Thymus (tissue), 11 donors: ENCODE measurements around the gene HPN. TPM values are rescaled to one million over a fixed set of nuclear protein-coding genes. Genes with fewer than 3 reads are reported as not detected.
A peak's percentile ranks its signal among the peaks of the same experiment; 100 is the strongest.
"Not testable (repeated sequence)": the region's sequence is repeated elsewhere in the genome, so short reads cannot be mapped to it uniquely, and the experiment has no call there.

Source experiments
- DNase-seq, 9 donors: peaks; one replicate each; pipeline ENCODE4 v3.0.0-alpha.2; 2013; ENCODE audit warnings: low spot score in 9 of 9, low read depth in 6 of 9, missing footprints in 1 of 9
- H3K27ac ChIP-seq, 2 donors: one replicate each; pipeline ENCODE4 v1.5.1; 2013; ENCODE audit warnings: control low read depth in 1 of 2, low read depth in 1 of 2, low read length in 1 of 2, mild to moderate bottlenecking in 1 of 2, moderate library complexity in 1 of 2
- H3K27me3 ChIP-seq, 2 donors: one replicate each; pipeline ENCODE4 v1.5.1; 2013; ENCODE audit warnings: low read length in 1 of 2; ENCODE audit not compliant: control insufficient read depth in 2 of 2, insufficient read depth in 1 of 2
- H3K36me3 ChIP-seq, 2 donors: one replicate each; pipeline ENCODE4 v1.5.1; 2013; ENCODE audit warnings: low read length in 1 of 2, mild to moderate bottlenecking in 1 of 2, moderate library complexity in 1 of 2; ENCODE audit not compliant: control insufficient read depth in 2 of 2, insufficient read depth in 2 of 2
- H3K4me1 ChIP-seq, 2 donors: one replicate each; pipeline ENCODE4 v1.5.1; 2013; ENCODE audit warnings: low read length in 2 of 2; ENCODE audit not compliant: control insufficient read depth in 2 of 2, insufficient read depth in 2 of 2
- H3K4me3 ChIP-seq, 2 donors: one replicate each; pipeline ENCODE4 v1.5.1; 2013; ENCODE audit warnings: low read length in 2 of 2, control low read depth in 1 of 2, mild to moderate bottlenecking in 1 of 2
- H3K9me3 ChIP-seq, 2 donors: one replicate each; pipeline ENCODE4 v1.5.1; 2013; ENCODE audit warnings: low read length in 1 of 2, mild to moderate bottlenecking in 1 of 2; ENCODE audit not compliant: control insufficient read depth in 2 of 2, insufficient read depth in 1 of 2
- WGBS: extraction: QIAGEN DNeasy Blood & Tissue Kit; methylation state at CpG from one replicate; pipeline ENCODE4 v1.1.7; 2013; 5-methylcytosine and 5-hydroxymethylcytosine counted together
- polyA plus RNA-seq: library from polyadenylated mRNA; stranded (reverse); fragments of 200-250 nt; gene quantifications from one replicate; pipeline ENCODE4 v1.2.3, GENCODE V29; 2013
- total RNA-seq: library from RNA; stranded (reverse); fragments of 120-200 nt; gene quantifications from one replicate; pipeline ENCODE4 v1.2.4, GENCODE V29; 2013
- donor health status: healthy.

Gene HPN
- total and polyA plus RNA-seq, 2 donors, result 0.66 to 0.82 TPM

GRCh38 chr19:35006342-35006998 lies 35.1 kb upstream of the HPN start:
- peaks cover 9 to 26% of the 10 kb centered on the region in 2 donors for H3K4me1 ChIP-seq
- H3K36me3 ChIP-seq, result peaks cover 45 to 47% of the 10 kb centered on the region in 2 donors
- H3K27ac ChIP-seq, result no peak overlapping the region
- H3K9me3 ChIP-seq, result peaks cover 0 to 1% of the 10 kb centered on the region in 2 donors
- no peaks in the 10 kb centered on the region for H3K27me3 ChIP-seq
- WGBS, result 97% methylated on average over 15 of the region's 15 CpGs
- H3K4me3 ChIP-seq, result no peak overlapping the region
- DNase-seq, result no peak

- H3K9me3 ChIP-seq, result peaks cover 0 to 1% of the 10 kb centered on the region in 2 donors
- no peak overlapping the region for H3K27ac ChIP-seq
- no peak for DNase-seq
- no peaks in the 10 kb centered on the region for H3K27me3 ChIP-seq
- H3K4me3 ChIP-seq, result no peak overlapping the region
- 98% methylated on average over 5 of the region's 5 CpGs for WGBS
- peaks cover 9 to 21% of the 10 kb centered on the region in 2 donors for H3K4me1 ChIP-seq
- peaks cover 49 to 51% of the 10 kb centered on the region in 2 donors for H3K36me3 ChIP-seq
Measured at GRCh38 chr19:35006999-35007365, 34.5 kb upstream of the HPN start.

GRCh38 chr19:35007427-35007826 lies 34.1 kb upstream of the HPN start:
- H3K27me3 ChIP-seq, H3K27ac ChIP-seq, H3K4me3 ChIP-seq, DNase-seq, H3K9me3 ChIP-seq: not testable (repeated sequence)
- Histone ChIP-seq H3K4me1 (peaks cover 9 to 23% of the 10 kb centered on the region in 2 donors), H3K36me3 (peaks cover 51 to 54% of the 10 kb centered on the region in 2 donors)
- whole genome bisulfite sequencing, result 98% methylated on average over 8 of the region's 8 CpGs

GRCh38 chr19:35008891-35009341 lies 32.6 kb upstream of the HPN start:
- Histone ChIP-seq H3K4me1 (peaks cover 6 to 22% of the 10 kb centered on the region in 2 donors), H3K27me3 (no peaks in the 10 kb centered on the region), H3K27ac (no peak overlapping the region), H3K9me3 (peaks cover 0 to 1% of the 10 kb centered on the region in 2 donors), H3K4me3 (no peak overlapping the region), H3K36me3 (peaks cover 58 to 59% of the 10 kb centered on the region in 2 donors)
- WGBS, result 97% methylated on average over 12 of the region's 12 CpGs
- no peak for DNase-seq

- Histone ChIP-seq H3K9me3 (peaks cover 0 to 1% of the 10 kb centered on the region in 2 donors), H3K27ac (no peak overlapping the region), H3K27me3 (no peaks in the 10 kb centered on the region), H3K36me3 (peaks cover 59 to 65% of the 10 kb centered on the region in 2 donors), H3K4me1 (peaks cover 9 to 27% of the 10 kb centered on the region in 2 donors), H3K4me3 (no peak overlapping the region)
- no peak for DNase-seq
- 96% methylated on average over 36 of the region's 36 CpGs for WGBS
Measured at GRCh38 chr19:35009424-35010415, 31.8 kb upstream of the HPN start.

GRCh38 chr19:35011091-35011689 lies 30.3 kb upstream of the HPN start:
- Histone ChIP-seq H3K4me3 (no peak overlapping the region), H3K27ac (no peak overlapping the region), H3K27me3 (no peaks in the 10 kb centered on the region), H3K4me1 (peaks cover 9 to 32% of the 10 kb centered on the region in 2 donors), H3K36me3 (peaks cover 62 to 71% of the 10 kb centered on the region in 2 donors), H3K9me3 (no peaks in the 10 kb centered on the region)
- DNase-seq, result no peak
- WGBS, result 93% methylated on average over 13 of the region's 13 CpGs

- H3K27ac ChIP-seq, result peak overlapping the region in 1 of 2 donors; percentile 25
- no peaks in the 10 kb centered on the region for H3K9me3 ChIP-seq
- H3K4me3 ChIP-seq, result no peak overlapping the region
- no peaks in the 10 kb centered on the region for H3K27me3 ChIP-seq
- H3K4me1 ChIP-seq, result peaks cover 9 to 32% of the 10 kb centered on the region in 2 donors
- 97% methylated on average over 18 of the region's 18 CpGs for WGBS
- H3K36me3 ChIP-seq, result peaks cover 61 to 74% of the 10 kb centered on the region in 2 donors
- DNase-seq, result no peak
Measured at GRCh38 chr19:35011737-35012682, 29.5 kb upstream of the HPN start.
